OCI-LY1 (cell line): ENCODE measurements around the gene CNTN5.

ENCODE experiments used
- H2AFZ ChIP-seq: fragments of 200-600 bp; sonication (generic), shearing (Covaris generic); 2 replicates; pipeline ENCODE4 v1.6.0; 2014; ENCODE audit warnings: antibody characterized with exemption, mild to moderate bottlenecking, low read length
- H3F3A ChIP-seq: fragments of 200-600 bp; sonication (generic), shearing (Covaris generic); 2 replicates; pipeline ENCODE4 v1.6.0; 2014; ENCODE audit warnings: mild to moderate bottlenecking, antibody characterized with exemption, low read length, moderate library complexity; ENCODE audit not compliant: insufficient read depth
- H3K27ac ChIP-seq: fragments of 200-600 bp; sonication (generic); 2 replicates; pipeline ENCODE4 v1.5.1; 2014; ENCODE audit warnings: low read length, mixed run types, mild to moderate bottlenecking, low read depth; ENCODE audit not compliant: poor library complexity, severe bottlenecking
- H3K27me3 ChIP-seq: fragments of 200-600 bp; sonication (generic); 2 replicates; pipeline ENCODE4 v1.6.0; 2014; ENCODE audit warnings: antibody characterized with exemption, mild to moderate bottlenecking, low read length, moderate library complexity; ENCODE audit not compliant: insufficient read depth
- H3K36me3 ChIP-seq: fragments of 200-600 bp; sonication (generic); 2 replicates; pipeline ENCODE4 v1.6.1; 2014; ENCODE audit warnings: mild to moderate bottlenecking, antibody characterized with exemption, low read length, moderate library complexity, mixed read lengths; ENCODE audit not compliant: insufficient read depth
- H3K4me1 ChIP-seq: fragments of 200-600 bp; sonication (generic); 2 replicates; pipeline ENCODE4 v1.5.1; 2014; ENCODE audit warnings: mild to moderate bottlenecking, low read length, moderate library complexity; ENCODE audit not compliant: insufficient read depth, severe bottlenecking
- H3K4me2 ChIP-seq: fragments of 200-600 bp; sonication (generic), shearing (Covaris generic); 2 replicates; pipeline ENCODE4 v1.6.1; 2014; ENCODE audit warnings: low read length
- H3K4me3 ChIP-seq: fragments of 200-600 bp; sonication (generic); 2 replicates; pipeline ENCODE4 v1.5.1; 2014; ENCODE audit warnings: low read length, low read depth, mild to moderate bottlenecking, mixed read lengths; ENCODE audit not compliant: poor library complexity, severe bottlenecking
- H3K79me2 ChIP-seq: fragments of 200-600 bp; shearing (Covaris generic); 2 replicates; pipeline ENCODE4 v1.6.1; 2016; ENCODE audit warnings: mixed run types, low read length, mixed read lengths; ENCODE audit not compliant: insufficient read depth
- H3K9ac ChIP-seq: fragments of 200-600 bp; sonication (generic), shearing (Covaris generic); 2 replicates; pipeline ENCODE4 v1.6.1; 2014; ENCODE audit warnings: mild to moderate bottlenecking, low read length, mixed read lengths
- H3K9me2 ChIP-seq: fragments of 200-600 bp; sonication (generic), shearing (Covaris generic); 2 replicates; pipeline ENCODE4 v1.6.1; 2014; ENCODE audit warnings: low read depth, mild to moderate bottlenecking, low read length, mixed read lengths
- H3K9me3 ChIP-seq: fragments of 200-600 bp; shearing (Covaris generic); 2 replicates; pipeline ENCODE4 v1.6.1; 2014; ENCODE audit warnings: low read length, mixed read lengths
- H4K20me1 ChIP-seq: fragments of 200-600 bp; sonication (generic), shearing (Covaris generic); 2 replicates; pipeline ENCODE4 v1.6.0; 2016; ENCODE audit warnings: mild to moderate bottlenecking, low read length; ENCODE audit not compliant: insufficient read depth
- EZH2 ChIP-seq: fragments of 200-600 bp; sonication (generic), shearing (Covaris generic); IDR thresholded peaks from 2 replicates; pipeline ENCODE4 v1.8.0; 2017; ENCODE audit warnings: borderline replicate concordance, mixed run types, mild to moderate bottlenecking, antibody characterized with exemption, low read length, moderate library complexity, mixed read lengths
- TF ChIP-seq, protein P1 (sequence below): fragments of 200-600 bp; sonication (generic), shearing (Covaris generic); IDR thresholded peaks from 2 replicates; pipeline ENCODE4 v1.5.1; 2017; ENCODE audit warnings: mild to moderate bottlenecking, antibody characterized with exemption, low read length, moderate library complexity, mixed read lengths

Gene CNTN5

DNA sequence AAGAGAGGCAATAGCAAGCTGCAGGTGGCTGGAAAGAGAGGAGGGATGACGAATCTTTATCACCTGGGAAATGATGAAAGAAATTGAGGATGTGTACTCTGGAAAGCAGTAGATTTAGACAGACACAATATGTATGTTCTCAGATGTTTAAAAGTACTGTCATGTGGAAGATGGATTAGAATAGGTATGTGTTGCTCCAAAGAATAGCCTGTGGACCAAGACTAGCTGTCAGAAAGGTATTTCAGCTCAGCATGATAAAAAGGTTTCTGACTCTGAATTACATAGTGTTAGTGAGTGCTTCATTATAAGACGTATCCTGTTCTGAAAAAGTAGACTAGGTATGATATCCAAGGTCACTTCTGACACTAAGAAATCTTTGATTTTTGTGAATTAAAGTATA lies 322.4 kb downstream of the CNTN5 start:
- no peak overlapping the region for H3K4me2 ChIP-seq
- no peaks in the 10 kb centered on the region for H3F3A ChIP-seq
- no peak overlapping the region for H3K27ac ChIP-seq
- H4K20me1 ChIP-seq, result no peaks in the 10 kb centered on the region
- no peaks in the 10 kb centered on the region for H3K4me1 ChIP-seq
- H3K36me3 ChIP-seq, result no peaks in the 10 kb centered on the region
- H3K79me2 ChIP-seq, result no peaks in the 10 kb centered on the region
- TF ChIP-seq EZH2, result no peak
- TF ChIP-seq, protein P1, sequence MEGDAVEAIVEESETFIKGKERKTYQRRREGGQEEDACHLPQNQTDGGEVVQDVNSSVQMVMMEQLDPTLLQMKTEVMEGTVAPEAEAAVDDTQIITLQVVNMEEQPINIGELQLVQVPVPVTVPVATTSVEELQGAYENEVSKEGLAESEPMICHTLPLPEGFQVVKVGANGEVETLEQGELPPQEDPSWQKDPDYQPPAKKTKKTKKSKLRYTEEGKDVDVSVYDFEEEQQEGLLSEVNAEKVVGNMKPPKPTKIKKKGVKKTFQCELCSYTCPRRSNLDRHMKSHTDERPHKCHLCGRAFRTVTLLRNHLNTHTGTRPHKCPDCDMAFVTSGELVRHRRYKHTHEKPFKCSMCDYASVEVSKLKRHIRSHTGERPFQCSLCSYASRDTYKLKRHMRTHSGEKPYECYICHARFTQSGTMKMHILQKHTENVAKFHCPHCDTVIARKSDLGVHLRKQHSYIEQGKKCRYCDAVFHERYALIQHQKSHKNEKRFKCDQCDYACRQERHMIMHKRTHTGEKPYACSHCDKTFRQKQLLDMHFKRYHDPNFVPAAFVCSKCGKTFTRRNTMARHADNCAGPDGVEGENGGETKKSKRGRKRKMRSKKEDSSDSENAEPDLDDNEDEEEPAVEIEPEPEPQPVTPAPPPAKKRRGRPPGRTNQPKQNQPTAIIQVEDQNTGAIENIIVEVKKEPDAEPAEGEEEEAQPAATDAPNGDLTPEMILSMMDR, result no peak
- no peak overlapping the region for H2AFZ ChIP-seq
- no peak overlapping the region for H3K4me3 ChIP-seq
- no peaks in the 10 kb centered on the region for H3K27me3 ChIP-seq
- no peaks in the 10 kb centered on the region for H3K9me2 ChIP-seq
- H3K9ac ChIP-seq, result no peak overlapping the region
- H3K9me3 ChIP-seq, result no peaks in the 10 kb centered on the region

DNA sequence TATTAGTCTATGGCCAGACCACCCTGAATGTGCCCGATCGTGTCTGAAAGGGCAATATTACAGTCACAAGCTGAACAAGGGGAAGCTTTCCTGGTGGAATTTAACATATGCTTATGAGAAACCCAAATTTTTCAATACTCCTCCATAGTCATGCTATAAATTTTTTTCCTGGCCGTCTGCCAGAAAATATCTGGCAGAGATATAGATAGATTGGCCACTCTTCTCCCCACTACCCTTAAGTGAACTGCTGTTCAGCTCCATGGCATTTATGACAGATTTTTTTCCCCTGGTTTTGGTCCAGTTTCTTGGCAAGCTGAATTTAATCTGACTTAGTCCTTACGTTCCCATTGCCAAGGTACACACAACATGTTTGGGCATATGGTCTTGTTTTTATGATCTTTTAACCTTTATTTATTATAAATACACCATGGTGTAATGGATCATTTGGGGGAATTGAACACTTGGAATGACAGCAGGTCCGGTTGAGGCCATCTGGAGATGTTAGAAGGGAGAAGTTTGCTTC lies 328.5 kb downstream of the CNTN5 start:
- H4K20me1 ChIP-seq, result no peaks in the 10 kb centered on the region
- no peaks in the 10 kb centered on the region for H3F3A ChIP-seq
- H3K4me2 ChIP-seq, result no peak overlapping the region
- H3K27ac ChIP-seq, result no peak overlapping the region
- no peak overlapping the region for H3K4me3 ChIP-seq
- H2AFZ ChIP-seq, result no peak overlapping the region
- no peaks in the 10 kb centered on the region for H3K27me3 ChIP-seq
- no peaks in the 10 kb centered on the region for H3K79me2 ChIP-seq
- no peaks in the 10 kb centered on the region for H3K9me3 ChIP-seq
- no peaks in the 10 kb centered on the region for H3K9me2 ChIP-seq
- H3K36me3 ChIP-seq, result no peaks in the 10 kb centered on the region
- H3K4me1 ChIP-seq, result no peaks in the 10 kb centered on the region
- TF ChIP-seq, protein P1, result no peak
- no peak overlapping the region for H3K9ac ChIP-seq

DNA sequence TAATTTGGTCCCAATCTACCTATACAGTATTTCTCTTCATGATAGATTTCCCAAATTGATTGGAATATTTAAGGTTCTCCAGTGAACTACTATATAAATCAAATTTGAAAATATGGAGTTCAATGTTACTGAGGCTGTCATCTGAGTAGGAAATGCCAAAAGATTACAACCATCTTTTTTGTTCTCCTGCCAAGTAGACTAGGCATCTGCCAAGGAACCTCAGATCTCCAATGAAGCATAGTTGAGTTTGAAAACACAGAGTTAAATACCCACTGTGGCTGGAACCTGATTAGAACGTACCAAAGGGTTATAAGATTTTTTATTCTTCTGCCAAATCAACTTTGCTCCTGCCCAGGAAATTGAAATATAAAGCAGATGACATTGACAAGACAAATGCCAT lies 330.9 kb downstream of the CNTN5 start:
- Histone ChIP-seq H3K9me2 (no peaks in the 10 kb centered on the region), H3K27me3 (no peaks in the 10 kb centered on the region), H3F3A (no peaks in the 10 kb centered on the region), H3K36me3 (no peaks in the 10 kb centered on the region), H3K4me2 (no peak overlapping the region), H3K79me2 (no peaks in the 10 kb centered on the region), H3K4me1 (no peaks in the 10 kb centered on the region), H3K4me3 (no peak overlapping the region), H2AFZ (no peak overlapping the region), H3K9me3 (no peaks in the 10 kb centered on the region), H4K20me1 (no peaks in the 10 kb centered on the region), H3K9ac (no peak overlapping the region), H3K27ac (no peak overlapping the region)
- TF ChIP-seq, protein P1, result no peak
- no peak for TF ChIP-seq EZH2
